OCI-LY3 (cell line): ENCODE results near the gene DGKB.

Source experiments
- H2AFZ ChIP-seq: fragments of 200-600, 300-600 bp; shearing (Covaris generic); 2 replicates; pipeline ENCODE4 v1.6.0; 2014; ENCODE audit warnings: antibody characterized with exemption, low read depth, low read length
- H3K27ac ChIP-seq: fragments of 200-600, 300-600 bp; sonication (generic); 2 replicates; pipeline ENCODE4 v1.5.1; 2014; ENCODE audit warnings: mild to moderate bottlenecking, low read length, moderate library complexity, mixed read lengths
- H3K27me3 ChIP-seq: fragments of 200-600, 300-600 bp; sonication (generic); 2 replicates; pipeline ENCODE4 v1.6.1; 2014; ENCODE audit warnings: low read depth, low read length, mixed read lengths
- H3K36me3 ChIP-seq: fragments of 200-600, 300-600 bp; sonication (generic); replicated peaks from 2 replicates; pipeline ENCODE3; 2014; ENCODE audit warnings: low read depth, low read length, mixed read lengths
- H3K4me1 ChIP-seq: fragments of 300-600, 200-600 bp; sonication (generic); 2 replicates; pipeline ENCODE4 v1.6.1; 2014; ENCODE audit warnings: low read length, mixed read lengths
- H3K4me2 ChIP-seq: fragments of 200-600, 300-600 bp; sonication (generic); 2 replicates; pipeline ENCODE4 v1.6.1; 2014; ENCODE audit warnings: low read length, mixed read lengths
- H3K4me3 ChIP-seq: fragments of 300-600, 200-600 bp; sonication (generic); 2 replicates; pipeline ENCODE4 v1.5.1; 2014; ENCODE audit warnings: antibody characterized with exemption, mild to moderate bottlenecking, low read length, moderate library complexity
- H3K79me2 ChIP-seq: fragments of 300-600, 200-600 bp; shearing (Covaris generic); 2 replicates; pipeline ENCODE4 v1.6.1; 2014; ENCODE audit warnings: mild to moderate bottlenecking, low read length, mixed read lengths
- H3K9ac ChIP-seq: fragments of 300-600, 200-600 bp; shearing (Covaris generic); 2 replicates; pipeline ENCODE4 v1.6.0; 2014; ENCODE audit warnings: mild to moderate bottlenecking, low read length, moderate library complexity
- H3K9me3 ChIP-seq: fragments of 200-600, 300-600 bp; shearing (Covaris generic); 2 replicates; pipeline ENCODE4 v1.6.1; 2014; ENCODE audit warnings: low read length, mixed read lengths; ENCODE audit not compliant: insufficient read depth
- H4K20me1 ChIP-seq: fragments of 200-600, 300-600 bp; sonication (generic); 2 replicates; pipeline ENCODE4 v1.6.1; 2016; ENCODE audit warnings: low read length, mixed read lengths; ENCODE audit not compliant: insufficient read depth
- CTCF ChIP-seq: fragments of 200-600, 300-600 bp; sonication (generic); IDR thresholded peaks from 2 replicates; pipeline ENCODE4 v1.5.1; 2014; ENCODE audit warnings: antibody characterized with exemption, low read length, low read depth
- EZH2phosphoT487 ChIP-seq: fragments of 200-600 bp; shearing (Covaris generic); IDR thresholded peaks from 2 replicates; pipeline ENCODE4 v1.6.1; 2018; ENCODE audit warnings: antibody characterized with exemption, mixed run types, low read depth

DGKB gene

GRCh38 chr7:14096159-14096558, 806.4 kb downstream of the DGKB start:
- no peaks in the 10 kb centered on the region for H3K79me2 ChIP-seq
- H3K4me2 ChIP-seq = no peak overlapping the region
- H4K20me1 ChIP-seq = no peaks in the 10 kb centered on the region
- no peaks in the 10 kb centered on the region for H3K9me3 ChIP-seq
- no peak overlapping the region for H2AFZ ChIP-seq
- H3K27me3 ChIP-seq = no peaks in the 10 kb centered on the region
- H3K27ac ChIP-seq = no peak overlapping the region
- no peak overlapping the region for H3K9ac ChIP-seq
- H3K36me3 ChIP-seq = no peaks in the 10 kb centered on the region
- no peak overlapping the region for H3K4me3 ChIP-seq
- H3K4me1 ChIP-seq = no peaks in the 10 kb centered on the region
- no peak for TF ChIP-seq EZH2phosphoT487
- TF ChIP-seq CTCF = no peak

GRCh38 chr7:14095233-14095950, 807.2 kb downstream of the DGKB start:
- H3K4me3 ChIP-seq = no peak overlapping the region
- no peaks in the 10 kb centered on the region for H4K20me1 ChIP-seq
- no peak overlapping the region for H3K27ac ChIP-seq
- no peaks in the 10 kb centered on the region for H3K27me3 ChIP-seq
- H3K79me2 ChIP-seq = no peaks in the 10 kb centered on the region
- no peak overlapping the region for H2AFZ ChIP-seq
- H3K9ac ChIP-seq = no peak overlapping the region
- H3K36me3 ChIP-seq = no peaks in the 10 kb centered on the region
- no peaks in the 10 kb centered on the region for H3K9me3 ChIP-seq
- H3K4me1 ChIP-seq = no peaks in the 10 kb centered on the region
- H3K4me2 ChIP-seq = no peak overlapping the region
- TF ChIP-seq CTCF (no peak), EZH2phosphoT487 (no peak)
